NCI-H2196 (cell line): ENCODE data around the gene BCAP31.
"Not testable (repeated sequence)": the region's sequence is repeated elsewhere in the genome, so short reads cannot be mapped to it uniquely, and the experiment has no call there.

Source experiments
- DNase-seq: peaks from one replicate; lab custom pipeline; 2025; ENCODE audit not compliant: unreplicated experiment; lab: John Stamatoyannopoulos, UW

The BCAP31 gene

DNA sequence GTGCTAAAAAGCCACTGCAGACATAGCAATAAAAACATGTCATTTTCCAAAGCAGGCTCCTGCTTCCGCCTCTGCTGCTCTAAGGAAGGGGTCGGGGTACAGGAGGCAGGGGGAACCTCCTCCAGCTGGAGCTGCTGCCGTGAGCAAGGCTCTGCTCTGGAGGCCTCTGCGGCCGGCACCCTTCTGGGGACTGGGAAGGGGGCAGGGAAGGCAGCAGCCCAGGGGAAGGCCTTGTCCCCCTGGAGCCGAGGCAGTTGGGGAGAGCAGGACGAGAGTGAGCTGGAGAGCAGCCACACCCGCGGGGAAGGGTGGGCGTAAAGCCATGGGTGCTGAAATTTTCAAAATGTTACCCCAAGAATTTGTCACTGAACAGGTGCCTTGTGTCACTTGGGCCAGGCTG lies 27.6 kb downstream of the BCAP31 start:
- DNase-seq, result not testable (repeated sequence)

- DNase-seq, result no peak
Measured at GRCh38 chrX:153696100-153696499, 28.1 kb downstream of the BCAP31 start.

DNA sequence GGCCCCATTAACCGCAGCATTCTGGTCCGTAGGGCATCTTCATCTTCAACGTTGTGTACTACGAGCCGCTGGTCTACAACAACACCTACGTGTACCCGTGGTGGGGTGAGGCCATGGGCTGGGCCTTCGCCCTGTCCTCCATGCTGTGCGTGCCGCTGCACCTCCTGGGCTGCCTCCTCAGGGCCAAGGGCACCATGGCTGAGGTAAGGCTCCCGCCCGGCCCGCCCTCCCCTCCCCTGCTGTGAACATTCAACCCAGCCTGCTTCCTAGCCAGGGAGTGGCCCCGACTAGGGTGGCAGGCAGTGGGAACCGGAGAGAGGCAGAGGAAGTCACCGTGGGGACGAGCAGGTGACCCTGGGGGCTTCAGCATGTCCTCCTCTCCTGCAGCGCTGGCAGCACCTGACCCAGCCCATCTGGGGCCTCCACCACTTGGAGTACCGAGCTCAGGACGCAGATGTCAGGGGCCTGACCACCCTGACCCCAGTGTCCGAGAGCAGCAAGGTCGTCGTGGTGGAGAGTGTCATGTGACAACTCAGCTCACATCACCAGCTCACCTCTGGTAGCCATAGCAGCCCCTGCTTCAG lies 29.4 kb downstream of the BCAP31 start:
- DNase-seq, result no peak

DNA sequence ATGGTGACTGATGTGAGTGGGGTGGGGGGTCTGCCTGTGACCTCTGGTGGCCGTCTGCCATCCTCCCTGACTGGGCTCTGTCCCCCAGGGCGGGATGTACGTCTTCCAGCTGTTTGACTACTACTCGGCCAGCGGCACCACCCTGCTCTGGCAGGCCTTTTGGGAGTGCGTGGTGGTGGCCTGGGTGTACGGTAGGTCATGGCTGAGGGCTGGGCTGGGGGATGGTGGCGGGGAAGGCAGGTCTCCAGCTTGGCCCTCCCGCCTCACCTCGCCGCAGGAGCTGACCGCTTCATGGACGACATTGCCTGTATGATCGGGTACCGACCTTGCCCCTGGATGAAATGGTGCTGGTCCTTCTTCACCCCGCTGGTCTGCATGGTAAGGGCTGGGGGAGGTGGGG lies 29.9 kb downstream of the BCAP31 start:
- DNase-seq, result not testable (repeated sequence)

- no peak for DNase-seq
Measured at GRCh38 chrX:153693216-153694086, 30.7 kb downstream of the BCAP31 start.

DNA sequence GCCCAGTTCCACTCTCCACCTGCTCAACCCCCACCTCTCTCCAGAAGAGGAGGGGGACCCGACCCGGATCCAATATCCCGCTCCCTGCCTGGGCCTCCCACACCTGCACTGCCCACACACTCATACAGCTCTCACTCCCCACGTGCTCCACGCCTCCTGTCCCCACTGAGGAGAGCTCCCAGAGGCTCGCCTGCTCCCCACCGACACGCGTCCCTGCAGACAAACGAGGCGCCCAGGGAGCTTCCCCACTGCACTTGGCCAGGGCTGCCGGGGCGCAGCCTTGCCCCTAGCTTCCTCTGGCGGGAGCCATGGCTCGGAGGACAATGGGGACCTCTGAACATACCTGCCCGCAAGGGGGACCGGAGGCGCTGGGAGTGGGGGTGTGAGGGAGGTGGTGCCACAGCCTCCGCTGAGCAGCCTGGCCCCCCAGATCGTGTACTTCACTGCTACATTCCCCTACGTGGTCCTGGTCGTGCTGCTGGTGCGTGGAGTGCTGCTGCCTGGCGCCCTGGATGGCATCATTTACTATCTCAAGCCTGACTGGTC lies 31.5 kb downstream of the BCAP31 start:
- no peak for DNase-seq

DNA sequence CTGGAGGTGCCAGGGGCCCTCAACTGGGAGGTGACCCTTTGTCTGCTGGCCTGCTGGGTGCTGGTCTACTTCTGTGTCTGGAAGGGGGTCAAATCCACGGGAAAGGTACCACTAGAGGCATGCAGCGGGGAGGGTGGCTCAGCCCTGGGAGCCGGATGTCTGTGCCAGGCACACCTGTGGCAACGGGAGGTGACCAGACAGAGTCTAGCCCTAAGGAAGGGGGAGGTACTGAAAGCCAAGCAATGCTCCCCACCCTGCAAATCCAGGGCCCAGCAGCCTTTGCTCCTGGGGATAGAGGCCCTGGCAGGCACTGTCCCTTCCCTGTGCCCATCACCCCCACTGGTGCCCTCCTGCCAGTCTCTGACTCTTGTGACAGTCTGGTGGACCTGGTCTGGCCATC lies 32.2 kb downstream of the BCAP31 start:
- no peak for DNase-seq

DNA sequence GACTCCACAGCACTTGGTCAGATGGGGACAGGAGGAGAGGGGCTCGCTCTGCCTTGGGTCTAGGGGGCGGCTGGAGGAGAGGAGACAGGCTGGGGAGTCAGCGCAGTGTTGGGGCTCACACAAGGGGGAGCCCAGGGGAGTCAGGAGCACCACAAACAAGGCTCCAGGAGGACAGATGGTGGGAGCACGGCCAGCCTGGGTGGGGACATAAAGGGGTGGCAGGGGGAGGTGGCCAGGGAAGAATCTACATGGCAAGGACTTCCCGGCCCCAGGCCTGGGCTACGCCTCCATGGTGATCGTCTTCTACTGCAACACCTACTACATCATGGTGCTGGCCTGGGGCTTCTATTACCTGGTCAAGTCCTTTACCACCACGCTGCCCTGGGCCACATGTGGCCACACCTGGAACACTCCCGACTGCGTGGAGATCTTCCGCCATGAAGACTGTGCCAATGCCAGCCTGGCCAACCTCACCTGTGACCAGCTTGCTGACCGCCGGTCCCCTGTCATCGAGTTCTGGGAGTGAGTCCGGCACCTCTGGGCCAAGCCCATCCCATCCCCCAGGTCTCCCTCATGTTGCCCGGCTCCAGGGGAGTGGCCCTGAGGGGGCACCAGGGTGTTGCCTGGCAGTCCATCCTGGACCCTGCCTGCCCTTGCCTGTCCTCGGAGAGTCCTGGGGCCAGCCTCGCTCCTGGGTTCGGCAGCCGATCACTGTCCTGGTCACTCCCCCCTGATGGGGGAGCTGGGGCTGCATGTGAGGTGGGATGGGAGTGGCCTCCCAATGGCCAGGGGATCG lies 33.0 kb downstream of the BCAP31 start:
- not testable (repeated sequence) for DNase-seq

GRCh38 chrX:153690466-153690865 lies 33.7 kb downstream of the BCAP31 start:
- no peak for DNase-seq

GRCh38 chrX:153689654-153690465 lies 34.3 kb downstream of the BCAP31 start:
- DNase-seq, result no peak

DNA sequence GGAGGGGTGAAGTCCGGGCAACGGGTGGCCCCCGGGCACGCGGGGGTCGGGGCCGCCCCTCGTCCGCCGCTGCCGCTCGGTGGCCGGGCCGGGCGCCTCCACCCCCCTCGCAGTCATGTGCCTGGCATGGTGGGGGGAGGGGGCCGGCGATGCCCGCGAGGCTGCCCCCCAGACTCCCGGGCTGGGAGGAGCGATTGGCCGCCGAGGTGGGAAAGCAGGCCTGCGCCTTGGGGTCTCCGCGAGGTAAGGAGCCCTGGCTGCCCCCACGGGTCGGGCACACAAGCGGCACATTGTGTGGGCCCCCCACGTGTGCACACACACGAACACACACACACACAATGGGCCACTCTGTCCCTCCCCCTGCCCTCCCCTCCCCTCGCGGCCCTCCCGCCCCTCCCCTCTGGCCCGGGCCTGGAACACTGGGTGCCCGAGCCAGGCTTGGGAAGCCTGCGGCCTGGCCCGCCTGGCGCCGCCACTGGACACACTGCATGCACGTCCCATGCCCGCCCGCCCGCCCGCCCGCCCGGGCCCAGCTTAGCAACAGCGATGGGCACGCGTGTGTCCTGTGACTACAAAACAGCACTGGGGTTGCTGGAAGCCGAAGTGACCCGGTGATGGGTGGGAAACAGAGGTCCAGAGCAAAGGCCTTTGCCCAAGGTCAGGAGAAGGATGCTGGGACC lies 35.1 kb downstream of the BCAP31 start:
- DNase-seq, result no peak

- DNase-seq, result no peak
Measured at GRCh38 chrX:153688506-153688905, 35.7 kb downstream of the BCAP31 start.

DNA sequence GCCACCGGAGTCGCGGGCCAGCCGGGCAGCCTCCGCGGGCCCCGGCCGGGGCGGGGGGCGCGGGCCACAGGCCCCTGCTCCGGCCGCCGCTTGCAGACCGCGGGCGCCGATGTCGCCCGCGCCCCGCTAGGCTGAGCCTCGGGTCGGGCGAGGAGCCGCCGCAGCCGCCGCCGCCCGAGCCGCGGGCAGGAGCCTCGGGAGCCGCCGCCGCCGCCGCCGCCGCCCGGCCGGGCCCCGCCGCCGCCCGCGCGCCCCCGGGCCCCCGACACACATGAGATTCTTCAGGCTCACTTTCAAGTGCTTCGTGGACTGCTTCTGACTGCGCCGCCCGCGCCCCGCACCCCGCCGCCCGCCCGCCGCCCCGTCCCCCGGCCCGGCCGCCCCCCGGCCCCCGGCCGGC lies 36.1 kb downstream of the BCAP31 start:
- no peak for DNase-seq

- DNase-seq, result peak; percentile 49
Measured at GRCh38 chrX:153687121-153688039, 36.8 kb downstream of the BCAP31 start, which contains the start of gene SLC6A8. TSS of gene SLC6A8 (plus strand) at chrX:153687926. CDS start at chrX:153688575, 649 bp downstream.

DNA sequence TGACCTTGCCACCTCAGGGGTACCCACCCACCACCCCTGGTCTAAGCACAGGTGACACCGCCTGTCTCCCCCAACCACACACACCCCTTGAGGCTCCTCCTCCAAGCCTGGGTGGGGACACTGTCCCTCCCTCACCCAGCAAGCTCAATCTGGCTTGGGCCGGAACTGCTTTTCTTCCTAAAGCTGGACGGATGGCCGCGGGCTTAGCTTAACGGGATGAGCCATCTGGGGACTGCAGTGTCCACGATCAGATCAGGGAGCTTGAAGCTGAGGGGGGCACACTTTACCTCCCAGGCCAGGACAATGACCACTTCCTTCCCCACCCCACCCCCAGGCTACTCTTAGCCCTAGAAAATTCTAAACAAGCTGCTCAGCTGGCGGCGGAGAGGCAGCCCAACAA lies 37.5 kb downstream of the BCAP31 start:
- DNase-seq, result no peak

DNA sequence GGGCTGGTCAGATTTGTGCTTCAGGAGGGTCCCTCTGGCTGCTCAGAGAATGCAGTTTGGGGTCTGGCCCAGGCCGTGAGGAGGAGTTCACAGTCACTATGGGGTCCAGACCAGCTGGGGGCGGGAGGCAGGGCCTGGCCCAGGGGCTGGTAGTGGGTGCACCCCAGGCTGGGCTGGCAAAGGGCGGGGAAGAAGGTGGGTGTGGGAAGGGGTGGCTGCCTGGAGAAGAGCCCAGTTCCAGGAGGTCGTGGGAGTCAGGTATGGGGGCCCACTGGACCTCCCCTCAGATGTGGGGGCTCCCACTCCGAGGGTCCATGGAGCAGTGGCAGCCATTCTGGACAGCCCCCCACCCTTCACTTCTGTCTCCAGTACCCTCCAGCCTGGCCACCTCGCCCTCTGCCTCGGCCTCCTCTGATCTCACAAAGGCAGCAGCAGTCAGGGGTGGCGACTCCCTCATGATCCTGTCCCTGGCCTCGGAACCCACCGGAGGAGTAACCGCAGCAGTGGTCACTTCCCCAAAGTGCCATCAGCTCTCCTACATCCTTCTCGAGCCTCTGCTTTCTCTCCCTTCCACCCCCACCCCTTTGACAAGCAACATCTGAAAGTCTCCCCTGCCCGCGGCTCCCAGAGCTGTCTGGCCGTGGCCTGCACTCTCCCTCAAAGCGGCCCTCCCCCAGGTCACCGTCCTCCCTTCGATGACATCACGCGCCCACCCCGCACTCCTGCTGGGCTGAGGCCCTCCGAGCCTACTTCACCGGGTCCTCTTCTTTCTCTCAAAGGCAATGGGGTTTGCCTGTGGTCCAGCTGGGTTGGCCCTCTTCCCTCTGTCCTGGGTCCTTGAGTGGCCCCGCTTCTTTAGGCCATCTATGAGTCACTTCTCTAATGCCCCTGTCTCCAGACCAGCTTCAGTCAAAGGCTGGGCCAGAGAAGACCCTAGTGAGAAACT lies 38.2 kb downstream of the BCAP31 start:
- no peak for DNase-seq

DNA sequence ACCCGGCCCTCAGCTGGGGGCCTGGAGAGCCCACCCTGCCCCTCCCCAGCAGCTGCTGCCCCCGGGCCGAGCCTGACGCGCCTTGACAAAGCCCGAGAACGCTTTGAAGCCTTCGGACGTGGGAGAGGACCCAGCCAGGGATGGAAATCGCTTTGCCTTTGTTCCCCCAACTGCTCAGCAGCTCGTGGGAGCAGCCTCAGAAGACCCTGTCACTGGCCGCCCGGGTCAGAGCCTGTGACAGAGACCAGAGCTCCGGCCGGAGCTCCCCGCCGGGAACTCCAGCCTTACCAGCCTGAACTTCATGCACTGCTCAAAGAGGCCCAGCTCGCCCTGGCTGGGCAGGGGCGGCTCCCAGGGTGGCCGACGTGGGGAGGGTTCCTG lies 39.0 kb downstream of the BCAP31 start:
- no peak for DNase-seq
